ENCODE data around the gene CECR2. TPM values are rescaled to one million over a fixed set of nuclear protein-coding genes. Genes with fewer than 3 reads are reported as not detected.

The CECR2 gene
- polyA plus RNA-seq, 1 of the 3 experiments (the other 2 are of a cell fraction), result not detected

DNA sequence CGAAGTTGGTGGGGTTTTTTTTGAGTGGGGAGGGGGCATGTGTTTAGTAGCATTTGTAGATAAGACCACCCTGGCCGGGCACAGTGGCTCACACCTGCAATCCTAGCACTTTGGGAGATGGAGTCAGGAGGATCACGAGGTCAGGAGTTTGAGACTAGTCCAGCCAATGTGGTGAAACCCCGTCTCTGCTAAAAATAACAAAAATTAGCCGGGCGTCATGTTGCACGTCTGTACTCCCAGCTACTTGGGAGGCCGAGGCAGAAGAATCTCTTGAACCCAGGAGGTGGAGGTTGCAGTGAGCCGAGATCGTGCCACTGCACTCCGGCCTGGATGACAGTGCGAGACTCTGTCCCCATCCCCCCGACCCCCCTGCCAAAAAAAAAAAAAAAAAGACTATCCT is 34.6 kb downstream of the CECR2 start (continued):
- TF ChIP-seq, protein P1, sequence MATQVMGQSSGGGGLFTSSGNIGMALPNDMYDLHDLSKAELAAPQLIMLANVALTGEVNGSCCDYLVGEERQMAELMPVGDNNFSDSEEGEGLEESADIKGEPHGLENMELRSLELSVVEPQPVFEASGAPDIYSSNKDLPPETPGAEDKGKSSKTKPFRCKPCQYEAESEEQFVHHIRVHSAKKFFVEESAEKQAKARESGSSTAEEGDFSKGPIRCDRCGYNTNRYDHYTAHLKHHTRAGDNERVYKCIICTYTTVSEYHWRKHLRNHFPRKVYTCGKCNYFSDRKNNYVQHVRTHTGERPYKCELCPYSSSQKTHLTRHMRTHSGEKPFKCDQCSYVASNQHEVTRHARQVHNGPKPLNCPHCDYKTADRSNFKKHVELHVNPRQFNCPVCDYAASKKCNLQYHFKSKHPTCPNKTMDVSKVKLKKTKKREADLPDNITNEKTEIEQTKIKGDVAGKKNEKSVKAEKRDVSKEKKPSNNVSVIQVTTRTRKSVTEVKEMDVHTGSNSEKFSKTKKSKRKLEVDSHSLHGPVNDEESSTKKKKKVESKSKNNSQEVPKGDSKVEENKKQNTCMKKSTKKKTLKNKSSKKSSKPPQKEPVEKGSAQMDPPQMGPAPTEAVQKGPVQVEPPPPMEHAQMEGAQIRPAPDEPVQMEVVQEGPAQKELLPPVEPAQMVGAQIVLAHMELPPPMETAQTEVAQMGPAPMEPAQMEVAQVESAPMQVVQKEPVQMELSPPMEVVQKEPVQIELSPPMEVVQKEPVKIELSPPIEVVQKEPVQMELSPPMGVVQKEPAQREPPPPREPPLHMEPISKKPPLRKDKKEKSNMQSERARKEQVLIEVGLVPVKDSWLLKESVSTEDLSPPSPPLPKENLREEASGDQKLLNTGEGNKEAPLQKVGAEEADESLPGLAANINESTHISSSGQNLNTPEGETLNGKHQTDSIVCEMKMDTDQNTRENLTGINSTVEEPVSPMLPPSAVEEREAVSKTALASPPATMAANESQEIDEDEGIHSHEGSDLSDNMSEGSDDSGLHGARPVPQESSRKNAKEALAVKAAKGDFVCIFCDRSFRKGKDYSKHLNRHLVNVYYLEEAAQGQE (IDR thresholded peaks at IDR 0.05; ENCODE audit: low read depth, low read length), result no peak

DNA sequence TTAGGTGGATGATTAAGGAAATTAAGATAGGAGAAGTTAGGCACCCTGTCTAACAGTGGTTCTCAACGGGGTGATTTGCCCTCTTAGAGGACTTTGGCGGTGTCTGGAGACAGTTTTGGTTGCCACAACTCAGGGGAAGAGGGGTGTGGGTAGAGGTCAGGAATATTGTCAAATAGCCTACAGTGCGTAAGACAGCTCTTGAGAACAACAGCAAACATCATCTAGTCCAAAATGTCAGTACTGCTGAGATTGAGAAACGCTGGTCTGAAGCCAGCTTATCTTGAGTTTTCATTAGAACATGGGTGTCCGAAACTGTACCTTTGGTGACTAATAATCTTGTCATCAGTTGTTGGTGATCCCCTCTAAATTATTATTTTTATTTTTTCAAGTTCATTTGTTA is 38.4 kb downstream of the CECR2 start:
- ChIA-PET POLR2A (no interaction called here), CTCF (no interaction called here)
- no peaks in the 10 kb centered on the region for H3K79me2 ChIP-seq (ENCODE audit: insufficient read depth)
- no peaks in the 10 kb centered on the region for H3K36me3 ChIP-seq (replicated peaks in 1 of 2; ENCODE audit: control insufficient read depth in 1 of 2, insufficient read depth in 2 of 2, low read length in 1 of 2)
- no peak overlapping the region for H3K27ac ChIP-seq (ENCODE audit: low read depth in 2 of 2, low read length in 1 of 2)
- no peak overlapping the region for H3K4me3 ChIP-seq (ENCODE audit: low read depth in 2 of 2, low read length in 1 of 2)
- no peak for DNase-seq
- H3F3A ChIP-seq (replicated peaks; ENCODE audit: insufficient read depth), result peaks cover 9% of the 10 kb centered on the region
- 21% methylated on average over 5 of the region's 5 CpGs for WGBS (ENCODE audit: low lambda C conversion rate)
- H3K9me3 ChIP-seq, result no peaks in the 10 kb centered on the region
- H3K9ac ChIP-seq, result no peak overlapping the region
- TF ChIP-seq, protein P2, sequence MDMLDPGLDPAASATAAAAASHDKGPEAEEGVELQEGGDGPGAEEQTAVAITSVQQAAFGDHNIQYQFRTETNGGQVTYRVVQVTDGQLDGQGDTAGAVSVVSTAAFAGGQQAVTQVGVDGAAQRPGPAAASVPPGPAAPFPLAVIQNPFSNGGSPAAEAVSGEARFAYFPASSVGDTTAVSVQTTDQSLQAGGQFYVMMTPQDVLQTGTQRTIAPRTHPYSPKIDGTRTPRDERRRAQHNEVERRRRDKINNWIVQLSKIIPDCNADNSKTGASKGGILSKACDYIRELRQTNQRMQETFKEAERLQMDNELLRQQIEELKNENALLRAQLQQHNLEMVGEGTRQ (IDR thresholded peaks at IDR 0.05; ENCODE audit: borderline replicate concordance, low read depth, low read length), result no peak
- TF ChIP-seq JUND (IDR thresholded peaks at IDR 0.05) (no peak), FOXM1 (IDR thresholded peaks at IDR 0.05; ENCODE audit: low read depth) (no peak), FOXJ3 (CRISPR knock-in tag; IDR thresholded peaks at IDR 0.05) (no peak), TCF12 (IDR thresholded peaks at IDR 0.05) (no peak), EP300 (IDR thresholded peaks at IDR 0.05; ENCODE audit: borderline replicate concordance in 1 of 2, low read depth in 1 of 2, low read length in 1 of 2) (no peak), ELF1 (IDR thresholded peaks at IDR 0.05) (no peak), RXRA (IDR thresholded peaks at IDR 0.05; ENCODE audit: borderline replicate concordance, low read depth) (no peak), POLR2AphosphoS5 (IDR thresholded peaks at IDR 0.05; ENCODE audit: low read depth, low read length) (no peak), SMC3 (IDR thresholded peaks at IDR 0.05; ENCODE audit: low read depth, low read length) (no peak), SIN3A (IDR thresholded peaks at IDR 0.05; ENCODE audit: borderline replicate concordance, low read depth, low read length) (no peak), FOSL2 (IDR thresholded peaks at IDR 0.05; ENCODE audit: borderline replicate concordance, low read depth) (no peak), CHD2 (IDR thresholded peaks at IDR 0.05; ENCODE audit: low read length, partially characterized antibody) (no peak), MEF2A (IDR thresholded peaks at IDR 0.05; ENCODE audit: borderline replicate concordance, low read depth) (no peak), TEAD4 (IDR thresholded peaks at IDR 0.05; ENCODE audit: borderline replicate concordance, insufficient read depth) (no peak)
- TF ChIP-seq, protein P3, sequence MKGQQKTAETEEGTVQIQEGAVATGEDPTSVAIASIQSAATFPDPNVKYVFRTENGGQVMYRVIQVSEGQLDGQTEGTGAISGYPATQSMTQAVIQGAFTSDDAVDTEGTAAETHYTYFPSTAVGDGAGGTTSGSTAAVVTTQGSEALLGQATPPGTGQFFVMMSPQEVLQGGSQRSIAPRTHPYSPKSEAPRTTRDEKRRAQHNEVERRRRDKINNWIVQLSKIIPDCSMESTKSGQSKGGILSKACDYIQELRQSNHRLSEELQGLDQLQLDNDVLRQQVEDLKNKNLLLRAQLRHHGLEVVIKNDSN (IDR thresholded peaks at IDR 0.05; ENCODE audit: borderline replicate concordance, low read depth), result no peak
- TF ChIP-seq, protein P4, sequence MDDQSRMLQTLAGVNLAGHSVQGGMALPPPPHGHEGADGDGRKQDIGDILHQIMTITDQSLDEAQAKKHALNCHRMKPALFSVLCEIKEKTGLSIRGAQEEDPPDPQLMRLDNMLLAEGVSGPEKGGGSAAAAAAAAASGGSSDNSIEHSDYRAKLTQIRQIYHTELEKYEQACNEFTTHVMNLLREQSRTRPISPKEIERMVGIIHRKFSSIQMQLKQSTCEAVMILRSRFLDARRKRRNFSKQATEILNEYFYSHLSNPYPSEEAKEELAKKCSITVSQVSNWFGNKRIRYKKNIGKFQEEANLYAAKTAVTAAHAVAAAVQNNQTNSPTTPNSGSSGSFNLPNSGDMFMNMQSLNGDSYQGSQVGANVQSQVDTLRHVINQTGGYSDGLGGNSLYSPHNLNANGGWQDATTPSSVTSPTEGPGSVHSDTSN (IDR thresholded peaks at IDR 0.05), result no peak
- TF ChIP-seq, protein P5, sequence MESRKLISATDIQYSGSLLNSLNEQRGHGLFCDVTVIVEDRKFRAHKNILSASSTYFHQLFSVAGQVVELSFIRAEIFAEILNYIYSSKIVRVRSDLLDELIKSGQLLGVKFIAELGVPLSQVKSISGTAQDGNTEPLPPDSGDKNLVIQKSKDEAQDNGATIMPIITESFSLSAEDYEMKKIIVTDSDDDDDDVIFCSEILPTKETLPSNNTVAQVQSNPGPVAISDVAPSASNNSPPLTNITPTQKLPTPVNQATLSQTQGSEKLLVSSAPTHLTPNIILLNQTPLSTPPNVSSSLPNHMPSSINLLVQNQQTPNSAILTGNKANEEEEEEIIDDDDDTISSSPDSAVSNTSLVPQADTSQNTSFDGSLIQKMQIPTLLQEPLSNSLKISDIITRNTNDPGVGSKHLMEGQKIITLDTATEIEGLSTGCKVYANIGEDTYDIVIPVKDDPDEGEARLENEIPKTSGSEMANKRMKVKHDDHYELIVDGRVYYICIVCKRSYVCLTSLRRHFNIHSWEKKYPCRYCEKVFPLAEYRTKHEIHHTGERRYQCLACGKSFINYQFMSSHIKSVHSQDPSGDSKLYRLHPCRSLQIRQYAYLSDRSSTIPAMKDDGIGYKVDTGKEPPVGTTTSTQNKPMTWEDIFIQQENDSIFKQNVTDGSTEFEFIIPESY (IDR thresholded peaks at IDR 0.05; ENCODE audit: borderline replicate concordance, low read depth), result no peak
- TF ChIP-seq, protein P6, sequence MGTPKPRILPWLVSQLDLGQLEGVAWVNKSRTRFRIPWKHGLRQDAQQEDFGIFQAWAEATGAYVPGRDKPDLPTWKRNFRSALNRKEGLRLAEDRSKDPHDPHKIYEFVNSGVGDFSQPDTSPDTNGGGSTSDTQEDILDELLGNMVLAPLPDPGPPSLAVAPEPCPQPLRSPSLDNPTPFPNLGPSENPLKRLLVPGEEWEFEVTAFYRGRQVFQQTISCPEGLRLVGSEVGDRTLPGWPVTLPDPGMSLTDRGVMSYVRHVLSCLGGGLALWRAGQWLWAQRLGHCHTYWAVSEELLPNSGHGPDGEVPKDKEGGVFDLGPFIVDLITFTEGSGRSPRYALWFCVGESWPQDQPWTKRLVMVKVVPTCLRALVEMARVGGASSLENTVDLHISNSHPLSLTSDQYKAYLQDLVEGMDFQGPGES (IDR thresholded peaks at IDR 0.05; ENCODE audit: low read depth, low read length), result no peak
- TF ChIP-seq, protein P7, sequence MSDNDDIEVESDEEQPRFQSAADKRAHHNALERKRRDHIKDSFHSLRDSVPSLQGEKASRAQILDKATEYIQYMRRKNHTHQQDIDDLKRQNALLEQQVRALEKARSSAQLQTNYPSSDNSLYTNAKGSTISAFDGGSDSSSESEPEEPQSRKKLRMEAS (IDR thresholded peaks at IDR 0.05; ENCODE audit: low read depth), result no peak
- H2AFZ ChIP-seq (ENCODE audit: low read depth), result no peak overlapping the region
- H3K4me1 ChIP-seq (ENCODE audit: control insufficient read depth in 1 of 2, insufficient read depth in 2 of 2, low read depth in 1 of 2, low read length in 1 of 2), result 0 out of 4 replicates have a peak, but pooled peaks cover 0 to 4% of the 10 kb centered on the region in 2 experiments
- no peak overlapping the region for H3K4me2 ChIP-seq
- H4K20me1 ChIP-seq (ENCODE audit: insufficient read depth), result no peaks in the 10 kb centered on the region
- peaks cover 21% of the 10 kb centered on the region for H3K27me3 ChIP-seq (ENCODE audit: insufficient read depth)
- no peaks in the 10 kb centered on the region for H3K9me2 ChIP-seq
